ENCODE measurements around the gene PLCH2. TPM values are rescaled to one million over a fixed set of nuclear protein-coding genes. Genes with fewer than 3 reads are reported as not detected.
A peak's percentile ranks its signal among the peaks of the same experiment; 100 is the strongest.

PLCH2 gene
- total RNA-seq, 5 donors from 2014 or later (not counting 1 experiment from before 2014, with no cell fraction given), result 20.2 to 59.1 (median 27.9) TPM

GRCh38 chr1:2468041-2468472 is 8.0 kb upstream of the PLCH2 start:
- H3K4me1 Mint-ChIP-seq, result peaks cover 0 to 8% (median 2%) of the 10 kb centered on the region in 3 donors
- DNase-seq, result peak in 31 of 35 experiments; percentile 6 to 68 (median 38)
- H3K36me3 Mint-ChIP-seq, result no peaks in the 10 kb centered on the region
- H3K27me3 Mint-ChIP-seq, result peaks cover 6 to 12% of the 10 kb centered on the region in 2 donors
- peak in 1 of 4 experiments; percentile 51 for ATAC-seq (replicated peaks in 1 of 4)
- ChIA-PET CTCF (no interaction called here), POLR2A (no interaction called here)
- no peaks in the 10 kb centered on the region for H3K9me3 Mint-ChIP-seq
- Histone ChIP-seq H3K27ac (ENCODE audit: low read length) (no peak overlapping the region), H3K9me3 (no peaks in the 10 kb centered on the region), H3K4me3 (ENCODE audit: control insufficient read depth in 1 of 2, extremely low read depth in 1 of 2, low read length in 1 of 2) (no peak overlapping the region), H3K27me3 (replicated peaks in 1 of 2; ENCODE audit: control insufficient read depth in 2 of 2, extremely low read depth in 1 of 2, insufficient read depth in 2 of 2, low read length in 1 of 2) (peaks cover 0 to 49% of the 10 kb centered on the region in 2 experiments), H3K36me3 (ENCODE audit: control insufficient read depth in 2 of 2, extremely low read depth in 1 of 2, insufficient read depth in 1 of 2, low read length in 1 of 2) (no peaks in the 10 kb centered on the region), H3K4me1 (ENCODE audit: control insufficient read depth in 1 of 2, extremely low read depth in 1 of 2, insufficient read depth in 2 of 2, low read length in 2 of 2) (peaks cover 0 to 22% of the 10 kb centered on the region in 2 experiments)
- no peak overlapping the region for H3K27ac Mint-ChIP-seq
- no peak overlapping the region for H3K4me3 Mint-ChIP-seq
- WGBS (ENCODE audit: insufficient coverage), result 34% methylated on average over 12 of the region's 14 CpGs

- H3K9me3 ChIP-seq, result no peaks in the 10 kb centered on the region
- no peak overlapping the region for H3K27ac Mint-ChIP-seq
- 63% methylated on average over 9 of the region's 10 CpGs for WGBS (ENCODE audit: insufficient coverage)
- H3K36me3 Mint-ChIP-seq, result no peaks in the 10 kb centered on the region
- peaks cover 0 to 22% of the 10 kb centered on the region in 2 experiments for H3K4me1 ChIP-seq (ENCODE audit: control insufficient read depth in 1 of 2, extremely low read depth in 1 of 2, insufficient read depth in 2 of 2, low read length in 2 of 2)
- no peak overlapping the region for H3K27ac ChIP-seq (ENCODE audit: low read length)
- peaks cover 6 to 11% of the 10 kb centered on the region in 2 donors for H3K27me3 Mint-ChIP-seq
- ATAC-seq (replicated peaks in 1 of 4) (no peak), DNase-seq (no peak)
- ChIA-PET CTCF (no interaction called here), POLR2A (no interaction called here)
- H3K27me3 ChIP-seq (replicated peaks in 1 of 2; ENCODE audit: control insufficient read depth in 2 of 2, extremely low read depth in 1 of 2, insufficient read depth in 2 of 2, low read length in 1 of 2), result peaks cover 0 to 45% of the 10 kb centered on the region in 2 experiments
- no peaks in the 10 kb centered on the region for H3K36me3 ChIP-seq (ENCODE audit: control insufficient read depth in 2 of 2, extremely low read depth in 1 of 2, insufficient read depth in 1 of 2, low read length in 1 of 2)
- H3K4me1 Mint-ChIP-seq, result peaks cover 0 to 8% (median 2%) of the 10 kb centered on the region in 3 donors
- no peak overlapping the region for H3K4me3 Mint-ChIP-seq
- H3K9me3 Mint-ChIP-seq, result no peaks in the 10 kb centered on the region
- H3K4me3 ChIP-seq (ENCODE audit: control insufficient read depth in 1 of 2, extremely low read depth in 1 of 2, low read length in 1 of 2), result no peak overlapping the region
These were observed 7.5 kb upstream of the PLCH2 start for GRCh38 chr1:2468540-2468939.

- ATAC-seq (replicated peaks in 1 of 4) (no peak), DNase-seq (no peak)
- Histone ChIP-seq H3K4me1 (ENCODE audit: control insufficient read depth in 1 of 2, extremely low read depth in 1 of 2, insufficient read depth in 2 of 2, low read length in 2 of 2) (peaks cover 0 to 22% of the 10 kb centered on the region in 2 experiments), H3K4me3 (ENCODE audit: control insufficient read depth in 1 of 2, extremely low read depth in 1 of 2, low read length in 1 of 2) (no peak overlapping the region), H3K9me3 (no peaks in the 10 kb centered on the region), H3K27me3 (replicated peaks in 1 of 2; ENCODE audit: control insufficient read depth in 2 of 2, extremely low read depth in 1 of 2, insufficient read depth in 2 of 2, low read length in 1 of 2) (peaks cover 0 to 37% of the 10 kb centered on the region in 2 experiments), H3K27ac (ENCODE audit: low read length) (no peak overlapping the region), H3K36me3 (ENCODE audit: control insufficient read depth in 2 of 2, extremely low read depth in 1 of 2, insufficient read depth in 1 of 2, low read length in 1 of 2) (no peaks in the 10 kb centered on the region)
- 62% methylated on average over 24 of the region's 25 CpGs for WGBS (ENCODE audit: insufficient coverage)
- POLR2A ChIA-PET, result no interaction called here
- Mint-ChIP-seq H3K27me3 (peaks cover 4 to 9% of the 10 kb centered on the region in 2 donors), H3K27ac (no peak overlapping the region), H3K4me1 (peaks cover 0 to 8% (median 2%) of the 10 kb centered on the region in 3 donors), H3K4me3 (no peak overlapping the region), H3K36me3 (no peaks in the 10 kb centered on the region), H3K9me3 (no peaks in the 10 kb centered on the region)
- CTCF ChIA-PET, result no interaction called here
These were observed 6.8 kb upstream of the PLCH2 start for GRCh38 chr1:2469103-2469940.

- peaks cover 0 to 25% of the 10 kb centered on the region in 2 experiments for H3K27me3 ChIP-seq (replicated peaks in 1 of 2; ENCODE audit: control insufficient read depth in 2 of 2, extremely low read depth in 1 of 2, insufficient read depth in 2 of 2, low read length in 1 of 2)
- no peak for ATAC-seq (replicated peaks in 1 of 4)
- peaks cover 0 to 2% of the 10 kb centered on the region in 2 donors for H3K27me3 Mint-ChIP-seq
- ChIA-PET CTCF (no interaction called here), POLR2A (no interaction called here)
- H3K4me3 Mint-ChIP-seq, result no peak overlapping the region
- H3K4me3 ChIP-seq (ENCODE audit: control insufficient read depth in 1 of 2, extremely low read depth in 1 of 2, low read length in 1 of 2), result no peak overlapping the region
- peaks cover 0 to 21% of the 10 kb centered on the region in 2 experiments for H3K4me1 ChIP-seq (ENCODE audit: control insufficient read depth in 1 of 2, extremely low read depth in 1 of 2, insufficient read depth in 2 of 2, low read length in 2 of 2)
- no peaks in the 10 kb centered on the region for H3K36me3 Mint-ChIP-seq
- DNase-seq, result no peak
- H3K9me3 Mint-ChIP-seq, result no peaks in the 10 kb centered on the region
- WGBS (ENCODE audit: insufficient coverage), result 41% methylated on average over 22 of the region's 27 CpGs
- no peaks in the 10 kb centered on the region for H3K36me3 ChIP-seq (ENCODE audit: control insufficient read depth in 2 of 2, extremely low read depth in 1 of 2, insufficient read depth in 1 of 2, low read length in 1 of 2)
- peaks cover 0 to 7% (median 2%) of the 10 kb centered on the region in 3 donors for H3K4me1 Mint-ChIP-seq
- H3K9me3 ChIP-seq, result no peaks in the 10 kb centered on the region
- H3K27ac Mint-ChIP-seq, result no peak overlapping the region
- H3K27ac ChIP-seq (ENCODE audit: low read length), result no peak overlapping the region
These were observed 5.6 kb upstream of the PLCH2 start for GRCh38 chr1:2470290-2471158.

GRCh38 chr1:2471159-2471471 is 5.0 kb upstream of the PLCH2 start:
- no peak for DNase-seq
- no peaks in the 10 kb centered on the region for H3K9me3 ChIP-seq
- H3K9me3 Mint-ChIP-seq, result no peaks in the 10 kb centered on the region
- H3K4me1 ChIP-seq (ENCODE audit: control insufficient read depth in 1 of 2, extremely low read depth in 1 of 2, insufficient read depth in 2 of 2, low read length in 2 of 2), result peaks cover 0 to 15% of the 10 kb centered on the region in 2 experiments
- no peaks in the 10 kb centered on the region for H3K36me3 ChIP-seq (ENCODE audit: control insufficient read depth in 2 of 2, extremely low read depth in 1 of 2, insufficient read depth in 1 of 2, low read length in 1 of 2)
- peaks cover 0 to 2% of the 10 kb centered on the region in 2 donors for H3K27me3 Mint-ChIP-seq
- H3K4me1 Mint-ChIP-seq, result peaks cover 0 to 7% (median 2%) of the 10 kb centered on the region in 3 donors
- POLR2A ChIA-PET, result no interaction called here
- CTCF ChIA-PET, result no interaction called here
- H3K27ac Mint-ChIP-seq, result no peak overlapping the region
- H3K4me3 Mint-ChIP-seq, result no peak overlapping the region
- H3K36me3 Mint-ChIP-seq, result no peaks in the 10 kb centered on the region
- no peak overlapping the region for H3K4me3 ChIP-seq (ENCODE audit: control insufficient read depth in 1 of 2, extremely low read depth in 1 of 2, low read length in 1 of 2)
- H3K27me3 ChIP-seq (replicated peaks in 1 of 2; ENCODE audit: control insufficient read depth in 2 of 2, extremely low read depth in 1 of 2, insufficient read depth in 2 of 2, low read length in 1 of 2), result peaks cover 0 to 19% of the 10 kb centered on the region in 2 experiments
- no peak overlapping the region for H3K27ac ChIP-seq (ENCODE audit: low read length)
- WGBS (ENCODE audit: insufficient coverage), result 76% methylated on average over 7 of the region's 7 CpGs
- no peak for ATAC-seq (replicated peaks in 1 of 4)

GRCh38 chr1:2471587-2472001 is 4.5 kb upstream of the PLCH2 start:
- H3K27ac Mint-ChIP-seq, result no peak overlapping the region
- Histone ChIP-seq H3K36me3 (ENCODE audit: control insufficient read depth in 2 of 2, extremely low read depth in 1 of 2, insufficient read depth in 1 of 2, low read length in 1 of 2) (no peaks in the 10 kb centered on the region), H3K27ac (ENCODE audit: low read length) (no peak overlapping the region), H3K4me1 (ENCODE audit: control insufficient read depth in 1 of 2, extremely low read depth in 1 of 2, insufficient read depth in 2 of 2, low read length in 2 of 2) (peaks cover 0 to 11% of the 10 kb centered on the region in 2 experiments), H3K4me3 (ENCODE audit: control insufficient read depth in 1 of 2, extremely low read depth in 1 of 2, low read length in 1 of 2) (no peak overlapping the region), H3K27me3 (replicated peaks in 1 of 2; ENCODE audit: control insufficient read depth in 2 of 2, extremely low read depth in 1 of 2, insufficient read depth in 2 of 2, low read length in 1 of 2) (peaks cover 0 to 14% of the 10 kb centered on the region in 2 experiments), H3K9me3 (no peaks in the 10 kb centered on the region)
- H3K36me3 Mint-ChIP-seq, result no peaks in the 10 kb centered on the region
- POLR2A ChIA-PET, result no interaction called here
- WGBS (ENCODE audit: insufficient coverage), result 75% methylated on average over 10 of the region's 15 CpGs
- H3K4me3 Mint-ChIP-seq, result no peak overlapping the region
- CTCF ChIA-PET, result no interaction called here
- ATAC-seq (replicated peaks in 1 of 4) (no peak), DNase-seq (no peak)
- H3K4me1 Mint-ChIP-seq, result peaks cover 0 to 5% (median under 1%) of the 10 kb centered on the region in 3 donors
- H3K9me3 Mint-ChIP-seq, result no peaks in the 10 kb centered on the region
- H3K27me3 Mint-ChIP-seq, result peaks cover 0 to under 1% of the 10 kb centered on the region in 2 donors
